ENCODE measurements around the gene LRRC51.
"Not testable (repeated sequence)": the region's sequence is repeated elsewhere in the genome, so short reads cannot be mapped to it uniquely, and the experiment has no call there.

Gene LRRC51

GRCh38 chr11:72111300-72112142 is 30.9 kb downstream of the LRRC51 start:
- no peak for DNase-seq

GRCh38 chr11:72112143-72112977 is 31.7 kb downstream of the LRRC51 start, which contains the start of gene ANAPC15:
Gene ANAPC15 (minus strand): TSS chr11:72112695. CDS start chr11:72111276, 1,419 bp downstream.
- peak; percentile 98 to 99 for DNase-seq

- DNase-seq: no peak
Measured at GRCh38 chr11:72112978-72113808, 32.5 kb downstream of the LRRC51 start.

GRCh38 chr11:72114570-72114969 is 33.9 kb downstream of the LRRC51 start:
- DNase-seq: no peak

- no peak for DNase-seq
Measured at GRCh38 chr11:72116019-72116755, 35.5 kb downstream of the LRRC51 start.

GRCh38 chr11:72119198-72119597 is 38.5 kb downstream of the LRRC51 start:
- DNase-seq: no peak

- no peak for DNase-seq
Measured at GRCh38 chr11:72120930-72121329, 40.3 kb downstream of the LRRC51 start.

GRCh38 chr11:72122607-72123006 is 42.0 kb downstream of the LRRC51 start:
- DNase-seq: no peak

- DNase-seq: no peak
Measured at GRCh38 chr11:72123117-72123653, 42.5 kb downstream of the LRRC51 start.

GRCh38 chr11:72124046-72124445 is 43.4 kb downstream of the LRRC51 start:
- DNase-seq: no peak

- DNase-seq: no peak
Measured at GRCh38 chr11:72125956-72126355, 45.3 kb downstream of the LRRC51 start.

- no peak for DNase-seq
Measured at GRCh38 chr11:72127923-72128322, 47.3 kb downstream of the LRRC51 start.

GRCh38 chr11:72129381-72129780 is 48.7 kb downstream of the LRRC51 start:
- no peak for DNase-seq

GRCh38 chr11:72132646-72133045 is 52.0 kb downstream of the LRRC51 start:
- no peak for DNase-seq

- not testable (repeated sequence) for DNase-seq
Measured at GRCh38 chr11:72135473-72135872, 54.8 kb downstream of the LRRC51 start, which contains the start of gene FOLR3. Gene FOLR3 (plus strand): TSS chr11:72135725. CDS start chr11:72135953, 228 bp downstream.

- no peak for DNase-seq
Measured at GRCh38 chr11:72135891-72136683, 55.4 kb downstream of the LRRC51 start.

GRCh38 chr11:72136684-72137262 is 56.1 kb downstream of the LRRC51 start:
- DNase-seq: no peak

GRCh38 chr11:72138821-72139390 is 58.3 kb downstream of the LRRC51 start:
- no peak for DNase-seq

- DNase-seq: no peak
Measured at GRCh38 chr11:72139500-72139899, 58.9 kb downstream of the LRRC51 start.

GRCh38 chr11:72140661-72141060 is 60.0 kb downstream of the LRRC51 start:
- no peak for DNase-seq

All from stimulated activated CD4-positive, alpha-beta T cell treated with anti-CD3 and anti-CD28 coated beads, Interleukin-2, amount 100 ng/mL, for 24 hours (primary cell).